Activated CD8-positive, alpha-beta T cell treated with anti-CD3 and anti-CD28 coated beads, Interleukin-2, amount 10 ng/mL, durations not matched to agents 7 days and 5 days (primary cell): ENCODE measurements around the gene NR6A1. TPM values are rescaled to one million over a fixed set of nuclear protein-coding genes. Genes with fewer than 3 reads are reported as not detected.

Experiments used
- ATAC-seq: fragments of 150-1000 bp; cut with Tn5 transposase; one replicate; pipeline ENCODE4 v1.10.0; 2021; ENCODE audit warnings: moderate library complexity
- CTCF ChIA-PET: fragments of 350-600 bp; sonication (Branson Sonifier 250); formaldehyde crosslinking; loops from one replicate; lab custom pipeline; 2021; ENCODE audit warnings: antibody characterized with exemption; lab: Charles Lee
- POLR2A ChIA-PET: fragments of 350-600 bp; sonication (Branson Sonifier 250); formaldehyde crosslinking; loops from one replicate; lab custom pipeline; 2021; ENCODE audit warnings: antibody characterized with exemption; lab: Charles Lee
- DNase-seq: peaks from one replicate; pipeline ENCODE4 v3.0.0-alpha.2; 2020
- H3K27ac Mint-ChIP-seq: one replicate; pipeline ENCODE4 v1.8.0; 2021; ENCODE audit warnings: mild to moderate bottlenecking, mixed read lengths
- H3K27me3 Mint-ChIP-seq: one replicate; pipeline ENCODE4 v1.8.0; 2021; ENCODE audit warnings: low read depth, mixed read lengths
- H3K36me3 Mint-ChIP-seq: one replicate; pipeline ENCODE4 v1.8.0; 2021; ENCODE audit warnings: low read depth, mixed read lengths
- H3K4me1 Mint-ChIP-seq: one replicate; pipeline ENCODE4 v1.8.0; 2021; ENCODE audit warnings: low read depth, mixed read lengths
- H3K4me3 Mint-ChIP-seq: one replicate; pipeline ENCODE4 v1.8.0; 2021; ENCODE audit warnings: mild to moderate bottlenecking, mixed read lengths
- H3K9me3 Mint-ChIP-seq: one replicate; pipeline ENCODE4 v1.8.0; 2022; ENCODE audit warnings: mixed read lengths; ENCODE audit not compliant: insufficient read depth
- total RNA-seq, 2 experiments: library from RNA; stranded (reverse); gene quantifications; one replicate each; pipeline ENCODE4 v1.2.3, GENCODE V29; 2021

Gene NR6A1
- total RNA-seq, 2 experiments from 2014 or later, result 0.18 to 0.26 TPM

- POLR2A ChIA-PET, result no interaction called here
- CTCF ChIA-PET, result interaction anchor here (0.9 kb wide), 1 partner anchor 18 kb away, joined by 3 read pairs; no protein-coding TSS in a partner anchor
Measured at GRCh38 chr9:124793015-124793541, 22.0 kb upstream of the NR6A1 start.

DNA sequence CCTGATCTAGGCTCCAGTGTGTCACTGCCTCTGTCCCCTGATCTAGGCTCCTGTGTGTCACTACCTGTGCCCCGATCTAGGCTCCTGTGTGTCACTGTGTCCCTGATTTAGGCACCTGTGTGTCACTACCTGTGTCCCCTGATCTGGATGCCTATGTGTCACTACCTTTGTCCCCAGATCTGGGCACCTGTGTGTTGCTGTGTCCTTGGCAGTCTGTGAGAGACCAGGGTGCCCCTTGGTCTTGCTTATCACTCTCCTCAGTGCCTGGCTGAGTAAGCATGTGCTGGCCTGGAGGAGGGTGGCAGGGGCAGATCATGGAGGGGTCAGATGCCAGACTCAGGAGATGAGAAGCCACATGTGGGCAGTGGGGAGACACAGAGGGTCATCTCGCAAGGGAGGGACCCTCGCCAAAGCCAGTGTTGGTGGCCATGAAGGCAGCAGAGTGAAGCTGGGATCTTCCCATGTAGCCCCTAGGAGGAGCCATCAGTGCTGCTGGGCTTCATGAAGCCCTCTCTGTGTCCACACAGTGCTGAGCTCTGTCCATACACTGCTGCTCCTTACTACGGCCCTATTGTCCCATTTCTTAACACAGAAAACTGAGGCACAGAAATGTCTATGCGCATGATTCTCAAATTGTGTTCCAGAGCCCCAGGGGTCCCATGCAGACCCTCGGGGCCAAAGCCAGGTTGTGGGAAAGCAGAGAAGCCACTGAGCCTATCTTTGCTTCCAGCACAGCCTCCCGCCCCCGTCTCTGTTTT lies 21.3 kb upstream of the NR6A1 start:
- ChIA-PET POLR2A (no interaction called here), CTCF (interaction anchor here (0.9 kb wide), 1 partner anchor 18 kb away, joined by 3 read pairs; no protein-coding TSS in a partner anchor)
- no peak overlapping the region for H3K27ac Mint-ChIP-seq
- ATAC-seq (no peak), DNase-seq (no peak)
- H3K4me3 Mint-ChIP-seq, result no peak overlapping the region
- no peaks in the 10 kb centered on the region for H3K4me1 Mint-ChIP-seq
- H3K27me3 Mint-ChIP-seq, result peaks cover 9% of the 10 kb centered on the region
- H3K9me3 Mint-ChIP-seq, result no peaks in the 10 kb centered on the region
- no peaks in the 10 kb centered on the region for H3K36me3 Mint-ChIP-seq

More at GRCh38 chr9:124793015-124793541, 22.0 kb upstream of the NR6A1 start:
- peaks cover 9% of the 10 kb centered on the region for H3K27me3 Mint-ChIP-seq
- ATAC-seq (no peak), DNase-seq (no peak)
- H3K4me3 Mint-ChIP-seq, result no peak overlapping the region
- H3K36me3 Mint-ChIP-seq, result no peaks in the 10 kb centered on the region
- no peaks in the 10 kb centered on the region for H3K4me1 Mint-ChIP-seq
- no peaks in the 10 kb centered on the region for H3K9me3 Mint-ChIP-seq
- no peak overlapping the region for H3K27ac Mint-ChIP-seq

DNA sequence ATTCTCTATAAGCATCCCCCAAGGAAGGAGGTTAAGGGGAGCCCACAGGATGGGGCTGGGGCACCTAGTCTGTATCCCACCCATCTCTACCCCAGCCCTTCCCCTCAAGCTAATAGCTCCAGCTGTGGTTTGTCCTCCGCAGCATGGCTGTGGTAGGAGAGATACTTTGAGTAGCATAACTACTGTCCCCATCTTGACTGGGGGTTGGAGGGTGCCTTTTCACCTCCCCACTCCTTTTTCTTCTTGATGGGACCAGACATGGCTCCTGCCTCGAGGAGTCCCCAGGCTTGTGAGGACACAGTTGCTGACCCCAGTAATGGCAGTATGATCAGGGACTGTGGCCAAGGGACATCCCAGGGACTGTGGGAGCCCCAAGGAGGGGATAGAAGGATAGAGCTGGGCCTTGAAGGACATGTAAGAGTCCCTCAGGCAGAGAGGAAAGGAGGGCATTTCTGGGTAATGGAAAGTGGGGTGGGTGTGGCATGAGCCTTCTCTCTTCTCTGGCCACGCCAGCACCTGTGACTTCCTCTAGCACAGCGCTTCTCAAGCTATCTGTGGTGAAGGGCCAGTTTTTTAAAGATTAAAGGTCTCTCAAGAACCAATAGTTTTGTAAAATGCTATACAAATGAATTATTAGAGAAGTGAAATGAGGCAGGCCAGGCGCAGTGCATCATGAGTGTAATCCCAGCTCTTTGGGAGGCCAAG lies 19.8 kb upstream of the NR6A1 start:
- Mint-ChIP-seq H3K4me1 (no peaks in the 10 kb centered on the region), H3K4me3 (no peak overlapping the region), H3K9me3 (no peaks in the 10 kb centered on the region), H3K27ac (no peak overlapping the region), H3K27me3 (peaks cover 9% of the 10 kb centered on the region), H3K36me3 (no peaks in the 10 kb centered on the region)
- ChIA-PET POLR2A (no interaction called here), CTCF (interaction anchor here (0.5 kb wide), 1 partner anchor 613 kb away, joined by 3 read pairs; no protein-coding TSS in a partner anchor)
- no peak for ATAC-seq
- DNase-seq, result no peak

GRCh38 chr9:124790301-124790700 lies 19.2 kb upstream of the NR6A1 start:
- no peak for DNase-seq
- Mint-ChIP-seq H3K27ac (no peak overlapping the region), H3K36me3 (no peaks in the 10 kb centered on the region), H3K4me1 (no peaks in the 10 kb centered on the region), H3K9me3 (no peaks in the 10 kb centered on the region), H3K4me3 (no peak overlapping the region), H3K27me3 (peaks cover 9% of the 10 kb centered on the region)
- CTCF ChIA-PET, result interaction anchor here (0.5 kb wide), 1 partner anchor 614 kb away, joined by 3 read pairs; no protein-coding TSS in a partner anchor
- POLR2A ChIA-PET, result interaction anchor here (0.7 kb wide), 1 partner anchor 11 kb away, joined by 3 read pairs; no protein-coding TSS in a partner anchor
- no peak for ATAC-seq

- H3K36me3 Mint-ChIP-seq, result no peaks in the 10 kb centered on the region
- POLR2A ChIA-PET, result interaction anchor here (0.5 kb wide), 1 partner anchor 17 kb away, joined by 3 read pairs; no protein-coding TSS in a partner anchor
- peaks cover 9% of the 10 kb centered on the region for H3K27me3 Mint-ChIP-seq
- DNase-seq (no peak), ATAC-seq (no peak)
- no peak overlapping the region for H3K27ac Mint-ChIP-seq
- no peaks in the 10 kb centered on the region for H3K9me3 Mint-ChIP-seq
- no peak overlapping the region for H3K4me3 Mint-ChIP-seq
- no peaks in the 10 kb centered on the region for H3K4me1 Mint-ChIP-seq
- CTCF ChIA-PET, result interaction anchor here (0.8 to 1.7 kb wide), 4 partner anchors 10 to 172 kb away, joined by 3 to 5 read pairs (median 3); no protein-coding TSS in a partner anchor
Measured at GRCh38 chr9:124789531-124789930, 18.4 kb upstream of the NR6A1 start.

DNA sequence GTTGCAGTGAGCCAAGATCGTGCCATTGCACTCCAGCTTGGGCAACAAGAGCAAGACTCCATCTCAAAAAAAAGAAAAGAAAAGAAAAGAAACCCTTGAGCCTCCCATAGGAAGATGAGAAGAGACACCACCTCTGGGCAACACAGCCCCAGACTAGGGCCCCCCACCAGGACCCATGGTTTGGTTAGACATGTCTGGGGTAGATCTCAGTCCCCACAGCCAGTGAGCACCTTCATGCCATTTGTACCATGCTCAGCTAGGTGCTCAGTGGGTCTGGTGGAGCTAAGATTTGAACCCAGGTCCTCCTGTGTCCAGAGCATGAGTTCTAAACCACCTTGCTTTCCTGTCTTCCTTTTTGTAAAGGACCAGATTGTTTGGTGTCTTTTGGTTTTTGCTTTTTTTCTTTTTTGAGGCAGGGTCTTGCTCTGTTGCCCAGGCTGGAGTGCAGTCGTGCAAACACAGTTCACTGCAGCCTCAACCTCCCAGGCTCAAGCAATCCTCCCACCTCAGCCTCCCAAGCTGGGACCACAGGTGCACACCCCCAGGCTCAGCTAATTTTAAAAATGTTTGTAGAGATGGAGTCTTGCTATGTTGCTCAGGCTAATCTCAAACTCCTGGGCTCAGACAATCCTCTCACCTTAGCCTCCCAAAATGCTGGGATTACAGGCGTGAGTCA lies 17.6 kb upstream of the NR6A1 start:
- ATAC-seq (no peak), DNase-seq (no peak)
- no peaks in the 10 kb centered on the region for H3K4me1 Mint-ChIP-seq
- H3K27me3 Mint-ChIP-seq, result peaks cover 7% of the 10 kb centered on the region
- no peaks in the 10 kb centered on the region for H3K36me3 Mint-ChIP-seq
- no peaks in the 10 kb centered on the region for H3K9me3 Mint-ChIP-seq
- CTCF ChIA-PET, result interaction anchor here (0.8 to 1.7 kb wide), 3 partner anchors 9 to 171 kb away, joined by 3 to 5 read pairs (median 3); no protein-coding TSS in a partner anchor
- H3K4me3 Mint-ChIP-seq, result no peak overlapping the region
- POLR2A ChIA-PET, result no interaction called here
- no peak overlapping the region for H3K27ac Mint-ChIP-seq

DNA sequence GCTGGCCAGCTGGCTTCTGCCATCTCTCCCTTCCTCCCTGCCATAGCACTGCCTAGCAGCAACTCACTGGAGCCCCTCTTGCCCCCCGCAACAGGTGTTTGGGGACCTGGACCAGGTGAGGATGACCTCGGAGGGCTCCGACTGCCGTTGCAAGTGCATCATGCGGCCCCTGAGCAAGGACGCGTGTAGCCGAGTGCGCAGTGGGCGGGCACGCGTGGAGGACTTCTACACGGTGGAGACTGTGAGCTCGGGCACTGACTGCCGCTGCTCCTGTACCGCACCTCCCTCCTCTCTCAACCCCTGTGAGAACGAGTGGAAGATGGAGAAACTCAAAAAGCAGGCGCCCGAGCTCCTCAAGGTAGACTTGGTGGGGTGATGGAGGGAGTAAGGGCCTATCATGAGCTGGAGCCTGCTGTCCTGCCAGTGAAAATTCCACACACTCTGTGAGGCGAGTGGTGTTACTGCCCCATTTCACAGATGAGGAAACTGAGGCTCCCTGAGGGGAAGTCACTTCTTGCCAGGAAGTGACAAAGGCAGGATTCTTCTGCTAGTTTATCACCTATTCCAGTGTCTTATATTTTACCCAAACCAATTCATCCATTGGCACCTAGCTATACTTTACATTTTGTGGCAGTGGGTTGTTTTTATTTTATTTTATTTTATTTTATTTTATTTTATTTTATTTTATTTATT lies 15.9 kb upstream of the NR6A1 start:
- H3K4me3 Mint-ChIP-seq, result no peak overlapping the region
- POLR2A ChIA-PET, result no interaction called here
- H3K9me3 Mint-ChIP-seq, result no peaks in the 10 kb centered on the region
- CTCF ChIA-PET, result interaction anchor here (0.8 to 1.3 kb wide), 2 partner anchors 63 to 65 kb away, joined by 3 to 4 read pairs; no protein-coding TSS in a partner anchor
- H3K36me3 Mint-ChIP-seq, result no peaks in the 10 kb centered on the region
- no peak overlapping the region for H3K27ac Mint-ChIP-seq
- no peak for DNase-seq
- H3K4me1 Mint-ChIP-seq, result no peaks in the 10 kb centered on the region
- ATAC-seq, result no peak
- peaks cover 7% of the 10 kb centered on the region for H3K27me3 Mint-ChIP-seq

- no peaks in the 10 kb centered on the region for H3K4me1 Mint-ChIP-seq
- POLR2A ChIA-PET, result no interaction called here
- CTCF ChIA-PET, result no interaction called here
- DNase-seq (no peak), ATAC-seq (no peak)
- H3K4me3 Mint-ChIP-seq, result no peak overlapping the region
- H3K9me3 Mint-ChIP-seq, result no peaks in the 10 kb centered on the region
- H3K36me3 Mint-ChIP-seq, result no peaks in the 10 kb centered on the region
- no peak overlapping the region for H3K27ac Mint-ChIP-seq
- H3K27me3 Mint-ChIP-seq, result peaks cover 6% of the 10 kb centered on the region
Measured at GRCh38 chr9:124784509-124784908, 13.4 kb upstream of the NR6A1 start.

GRCh38 chr9:124783830-124784229 lies 12.7 kb upstream of the NR6A1 start:
- no peaks in the 10 kb centered on the region for H3K4me1 Mint-ChIP-seq
- POLR2A ChIA-PET, result no interaction called here
- ATAC-seq, result no peak

GRCh38 chr9:124782661-124783574 lies 11.8 kb upstream of the NR6A1 start:
- DNase-seq, result no peak
- no peak for ATAC-seq
- CTCF ChIA-PET, result interaction anchor here (2.2 to 2.3 kb wide), 2 partner anchors 11 to 69 kb away, joined by 5 to 7 read pairs; no protein-coding TSS in a partner anchor
- Mint-ChIP-seq H3K27me3 (peaks cover 10% of the 10 kb centered on the region), H3K27ac (no peak overlapping the region), H3K36me3 (no peaks in the 10 kb centered on the region), H3K4me1 (no peaks in the 10 kb centered on the region), H3K9me3 (no peaks in the 10 kb centered on the region), H3K4me3 (no peak overlapping the region)
- POLR2A ChIA-PET, result no interaction called here

More at GRCh38 chr9:124783830-124784229, 12.7 kb upstream of the NR6A1 start:
- Mint-ChIP-seq H3K27me3 (peaks cover 7% of the 10 kb centered on the region), H3K36me3 (no peaks in the 10 kb centered on the region), H3K27ac (no peak overlapping the region), H3K4me3 (no peak overlapping the region), H3K9me3 (no peaks in the 10 kb centered on the region)
- CTCF ChIA-PET, result interaction anchor here (2.3 kb wide), 1 partner anchor 11 kb away, joined by 7 read pairs; no protein-coding TSS in a partner anchor
- DNase-seq, result no peak
